Activated gamma-delta T cell treated with Interleukin-2 at 50 U/mL for 16 hours (primary cell): ENCODE results near the gene GRIP2.

Experiments used
- DNase-seq: peaks from one replicate; pipeline ENCODE4 v3.0.0-alpha.2; 2020

The GRIP2 gene

GRCh38 chr3:14463330-14464140 is 76.6 kb downstream of the GRIP2 start:
- no peak for DNase-seq

GRCh38 chr3:14462738-14463137 is 77.4 kb downstream of the GRIP2 start:
- DNase-seq: no peak

- peak; percentile 44 for DNase-seq
These were observed 78.3 kb downstream of the GRIP2 start for GRCh38 chr3:14461748-14462324.

- no peak for DNase-seq
These were observed 79.0 kb downstream of the GRIP2 start for GRCh38 chr3:14461006-14461747.

GRCh38 chr3:14460342-14461005 is 79.7 kb downstream of the GRIP2 start:
- DNase-seq: no peak

- no peak for DNase-seq
These were observed 80.4 kb downstream of the GRIP2 start for GRCh38 chr3:14459787-14460186.

GRCh38 chr3:14459384-14459783 is 80.8 kb downstream of the GRIP2 start:
- DNase-seq: no peak

- no peak for DNase-seq
These were observed 81.5 kb downstream of the GRIP2 start for GRCh38 chr3:14458434-14459275.

- no peak for DNase-seq
These were observed 82.1 kb downstream of the GRIP2 start for GRCh38 chr3:14457999-14458398.

- DNase-seq: no peak
These were observed 82.7 kb downstream of the GRIP2 start for GRCh38 chr3:14457481-14457880.

GRCh38 chr3:14456794-14457193 is 83.3 kb downstream of the GRIP2 start:
- DNase-seq: no peak

GRCh38 chr3:14455571-14456317 is 84.4 kb downstream of the GRIP2 start:
- no peak for DNase-seq

- DNase-seq: no peak
These were observed 85.4 kb downstream of the GRIP2 start for GRCh38 chr3:14454639-14455310.

GRCh38 chr3:14453876-14454638 is 86.1 kb downstream of the GRIP2 start:
- DNase-seq: no peak

GRCh38 chr3:14452740-14453710 is 87.1 kb downstream of the GRIP2 start:
- DNase-seq: no peak

- DNase-seq: no peak
These were observed 88.0 kb downstream of the GRIP2 start for GRCh38 chr3:14451844-14452739.

GRCh38 chr3:14450922-14451606 is 89.1 kb downstream of the GRIP2 start:
- DNase-seq: no peak
